OCI-M2 (cell line): ENCODE data around the gene DPP6.

Experiments used
- DNase-seq: peaks from one replicate; lab custom pipeline; 2025; ENCODE audit not compliant: unreplicated experiment; lab: John Stamatoyannopoulos, UW

The DPP6 gene

GRCh38 chr7:154868921-154869320 is 816.7 kb downstream of the DPP6 start:
- no peak for DNase-seq

GRCh38 chr7:154869436-154869835 is 817.2 kb downstream of the DPP6 start:
- DNase-seq, result no peak

- no peak for DNase-seq
These were observed 819.3 kb downstream of the DPP6 start for GRCh38 chr7:154871507-154871906.

GRCh38 chr7:154871928-154872750 is 819.9 kb downstream of the DPP6 start:
- no peak for DNase-seq

GRCh38 chr7:154872811-154873499 is 820.8 kb downstream of the DPP6 start:
- DNase-seq, result no peak

- DNase-seq, result no peak
These were observed 821.4 kb downstream of the DPP6 start for GRCh38 chr7:154873500-154874121.

GRCh38 chr7:154874409-154875113 is 822.4 kb downstream of the DPP6 start:
- no peak for DNase-seq

- no peak for DNase-seq
These were observed 823.1 kb downstream of the DPP6 start for GRCh38 chr7:154875297-154875696.

GRCh38 chr7:154876516-154876915 is 824.3 kb downstream of the DPP6 start:
- DNase-seq, result no peak

- DNase-seq, result no peak
These were observed 824.8 kb downstream of the DPP6 start for GRCh38 chr7:154877031-154877430.

GRCh38 chr7:154879629-154880028 is 827.4 kb downstream of the DPP6 start:
- no peak for DNase-seq

- DNase-seq, result no peak
These were observed 828.3 kb downstream of the DPP6 start for GRCh38 chr7:154880513-154880912.

- DNase-seq, result no peak
These were observed 828.8 kb downstream of the DPP6 start for GRCh38 chr7:154881026-154881425.

- no peak for DNase-seq
These were observed 829.3 kb downstream of the DPP6 start for GRCh38 chr7:154881526-154881925.

GRCh38 chr7:154882931-154883474 is 830.8 kb downstream of the DPP6 start:
- DNase-seq, result no peak

- no peak for DNase-seq
These were observed 832.2 kb downstream of the DPP6 start for GRCh38 chr7:154884348-154884920.

GRCh38 chr7:154886591-154886990 is 834.4 kb downstream of the DPP6 start:
- no peak for DNase-seq

- no peak for DNase-seq
These were observed 836.5 kb downstream of the DPP6 start for GRCh38 chr7:154888690-154889089.

- no peak for DNase-seq
These were observed 840.3 kb downstream of the DPP6 start for GRCh38 chr7:154892459-154892858.

- DNase-seq, result no peak
These were observed 843.9 kb downstream of the DPP6 start for GRCh38 chr7:154896076-154896475.
